PC-3 (cell line): Measurements from ENCODE around the gene SDK2.

Experiments
- CTCF ChIP-seq: fragments of 300-600 bp; sonication (generic); conservative IDR thresholded peaks from 2 replicates; pipeline ENCODE4 v1.5.1; 2017; ENCODE audit warnings: antibody characterized with exemption, low read depth, mild to moderate bottlenecking, low read length
- EZH2 ChIP-seq: fragments of 300-600 bp; sonication (generic); IDR thresholded peaks from one replicate; pipeline ENCODE4 v1.6.1; 2017; ENCODE audit warnings: antibody characterized with exemption, mild to moderate bottlenecking, low read length; ENCODE audit not compliant: unreplicated experiment

GRCh38 chr17:73508057-73508930 lies 136.0 kb downstream of the SDK2 start:
- TF ChIP-seq CTCF (no peak), EZH2 (no peak)
